ENCODE measurements around the gene CHRNE. TPM values are rescaled to one million over a fixed set of nuclear protein-coding genes. Genes with fewer than 3 reads are reported as not detected.

CHRNE gene
- total and polyA plus RNA-seq, 2 of the 8 experiments (the other 6 are each of a cell fraction or from before 2014, with no cell fraction given): 0.15 to 0.33 TPM

- no peak for TF ChIP-seq CHD7 (IDR thresholded peaks at IDR 0.05; ENCODE audit: insufficient replicate concordance, low read length)
- no peak for TF ChIP-seq CBX8 (IDR thresholded peaks at IDR 0.05; ENCODE audit: borderline replicate concordance, low read depth, low read length)
- no peak for TF ChIP-seq RAD21 (IDR thresholded peaks at IDR 0.05 in 1 of 2, conservative IDR thresholded peaks at IDR 0.05 in 1 of 2; ENCODE audit: low read depth in 2 of 2, low read length in 2 of 2)
- TF ChIP-seq SIX5 (IDR thresholded peaks at IDR 0.05; ENCODE audit: low read depth, low read length): no peak
- TF ChIP-seq, protein P1, sequence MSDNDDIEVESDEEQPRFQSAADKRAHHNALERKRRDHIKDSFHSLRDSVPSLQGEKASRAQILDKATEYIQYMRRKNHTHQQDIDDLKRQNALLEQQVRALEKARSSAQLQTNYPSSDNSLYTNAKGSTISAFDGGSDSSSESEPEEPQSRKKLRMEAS (IDR thresholded peaks at IDR 0.05): no peak; the same call in 1 of the 2 replicates
- no peak for TF ChIP-seq YY1 (IDR thresholded peaks at IDR 0.05; ENCODE audit: low read depth, low read length)
- no peak for TF ChIP-seq SIN3A (conservative IDR thresholded peaks at IDR 0.05 in 1 of 2, IDR thresholded peaks at IDR 0.05 in 1 of 2; ENCODE audit: low read depth in 1 of 2, low read length in 2 of 2)
- TF ChIP-seq MAFK (IDR thresholded peaks at IDR 0.05; ENCODE audit: low read depth, low read length): no peak
- TF ChIP-seq GTF2F1 (IDR thresholded peaks at IDR 0.05; ENCODE audit: borderline replicate concordance, low read depth, low read length): no peak
- no peak for TF ChIP-seq SP2 (IDR thresholded peaks at IDR 0.05; ENCODE audit: low read length)
Measured at GRCh38 chr17:4854111-4854681, 48.7 kb downstream of the CHRNE start (continued).

Measured in H1 (cell line).